GM19324 (cell line): Measurements from ENCODE around the gene MYO3B.
"Not testable (repeated sequence)": the region's sequence is repeated elsewhere in the genome, so short reads cannot be mapped to it uniquely, and the experiment has no call there.

ENCODE experiments used
- ATAC-seq: cut with Tn5 transposase; IDR thresholded peaks from one replicate; pipeline ENCODE4 v1.9.1; 2021; ENCODE audit warnings: mild to moderate bottlenecking, moderate library complexity; ENCODE audit not compliant: unreplicated experiment, low FRiP score

MYO3B gene

GRCh38 chr2:170579511-170579910 lies 401.6 kb downstream of the MYO3B start:
- no peak for ATAC-seq

GRCh38 chr2:170582313-170582712 lies 404.4 kb downstream of the MYO3B start:
- ATAC-seq = no peak

GRCh38 chr2:170582751-170583463 lies 405.0 kb downstream of the MYO3B start:
- no peak for ATAC-seq

- no peak for ATAC-seq
These were observed 407.1 kb downstream of the MYO3B start for GRCh38 chr2:170585067-170585466.

GRCh38 chr2:170586571-170587095 lies 408.7 kb downstream of the MYO3B start:
- ATAC-seq = no peak

GRCh38 chr2:170587117-170587516 lies 409.2 kb downstream of the MYO3B start:
- ATAC-seq = no peak

GRCh38 chr2:170587922-170588321 lies 410.0 kb downstream of the MYO3B start:
- ATAC-seq = no peak

GRCh38 chr2:170588729-170589128 lies 410.8 kb downstream of the MYO3B start:
- no peak for ATAC-seq

GRCh38 chr2:170596576-170596975 lies 418.6 kb downstream of the MYO3B start:
- ATAC-seq = no peak

GRCh38 chr2:170598067-170598395 lies 420.1 kb downstream of the MYO3B start:
- ATAC-seq = no peak

- ATAC-seq = no peak
These were observed 423.5 kb downstream of the MYO3B start for GRCh38 chr2:170601489-170601888.

GRCh38 chr2:170605862-170606261 lies 427.9 kb downstream of the MYO3B start:
- no peak for ATAC-seq

- ATAC-seq = no peak
These were observed 429.2 kb downstream of the MYO3B start for GRCh38 chr2:170607171-170607570.

- no peak for ATAC-seq
These were observed 432.7 kb downstream of the MYO3B start for GRCh38 chr2:170610615-170611014.

GRCh38 chr2:170618948-170619347 lies 441.0 kb downstream of the MYO3B start:
- ATAC-seq = not testable (repeated sequence)

- ATAC-seq = not testable (repeated sequence)
These were observed 457.1 kb downstream of the MYO3B start for GRCh38 chr2:170635094-170635493.

- no peak for ATAC-seq
These were observed 461.7 kb downstream of the MYO3B start for GRCh38 chr2:170639635-170640034.

- no peak for ATAC-seq
These were observed 464.0 kb downstream of the MYO3B start for GRCh38 chr2:170641961-170642360.

- ATAC-seq = no peak
These were observed 465.4 kb downstream of the MYO3B start for GRCh38 chr2:170643346-170643745.

- no peak for ATAC-seq
These were observed 469.9 kb downstream of the MYO3B start for GRCh38 chr2:170647741-170648436.

- ATAC-seq = no peak
These were observed 473.8 kb downstream of the MYO3B start for GRCh38 chr2:170651624-170652325.
